Panc1 (cell line): ENCODE measurements around the gene ANO3. TPM values are rescaled to one million over a fixed set of nuclear protein-coding genes. Genes with fewer than 3 reads are reported as not detected.

Experiments
- ATAC-seq: fragments of 200-7000 bp; cut with Tn5 transposase; 2 replicates; pipeline ENCODE4 v1.9.1; 2020; ENCODE audit warnings: mild to moderate bottlenecking, moderate library complexity
- BruUV-seq: library from RNA; stranded (reverse); fragments of 400-500 nt; replicated peaks from 2 replicates; lab custom pipeline; 2021; lab: Mats Ljungman, UMichigan
- CTCF ChIA-PET: fragments of 300-600 bp; sonication (Branson Sonifier 250); formaldehyde crosslinking; loops from one replicate; lab custom pipeline; 2022; ENCODE audit warnings: antibody characterized with exemption; lab: Charles Lee
- POLR2A ChIA-PET: fragments of 300-600 bp; sonication (Branson Sonifier 250); formaldehyde crosslinking; loops from one replicate; lab custom pipeline; 2022; ENCODE audit warnings: antibody characterized with exemption; lab: Charles Lee
- DNase-seq: peaks from one replicate; pipeline ENCODE4 v3.0.0-alpha.2; 2010; ENCODE audit warnings: low read depth, low spot score
- H3K27ac ChIP-seq: 2 replicates; pipeline ENCODE4 v1.5.1; 2011; ENCODE audit warnings: mild to moderate bottlenecking, low read length, inconsistent platforms
- H3K27me3 ChIP-seq: fragments of 200-500 bp; sonication (Bioruptor generic); 2 replicates; pipeline ENCODE4 v1.6.0; 2014; ENCODE audit warnings: low read length, inconsistent platforms; ENCODE audit not compliant: control insufficient read depth, insufficient read depth
- H3K36me3 ChIP-seq: fragments of 200-500 bp; sonication (Bioruptor generic); 2 replicates; pipeline ENCODE4 v1.5.1; 2014; ENCODE audit warnings: inconsistent platforms, mild to moderate bottlenecking, low read length, moderate library complexity; ENCODE audit not compliant: control insufficient read depth, insufficient read depth
- H3K4me1 ChIP-seq: 2 replicates; pipeline ENCODE4 v1.5.1; 2011; ENCODE audit warnings: inconsistent platforms, mild to moderate bottlenecking, low read length, moderate library complexity; ENCODE audit not compliant: control insufficient read depth, insufficient read depth
- H3K4me3 ChIP-seq, 2 experiments: 2 replicates each; pipeline ENCODE4 v1.5.1; 2011 to 2012; ENCODE audit warnings: low read depth in 2 of 2, low read length in 2 of 2, mild to moderate bottlenecking in 2 of 2, inconsistent platforms in 1 of 2, moderate library complexity in 1 of 2
- H3K9me3 ChIP-seq: fragments of 200-500 bp; sonication (Bioruptor generic); 2 replicates; pipeline ENCODE4 v1.5.1; 2014; ENCODE audit warnings: low read depth, mild to moderate bottlenecking, inconsistent platforms, low read length, moderate library complexity; ENCODE audit not compliant: control insufficient read depth, insufficient read depth
- POLR2AphosphoS5 ChIP-seq: IDR thresholded peaks from 2 replicates; pipeline ENCODE4 v1.6.1; 2012; ENCODE audit warnings: mild to moderate bottlenecking, low read depth, low read length, moderate library complexity
- SIN3A ChIP-seq: IDR thresholded peaks from 2 replicates; pipeline ENCODE4 v1.6.1; 2012; ENCODE audit warnings: low read depth, mild to moderate bottlenecking, low read length, moderate library complexity, borderline replicate concordance; ENCODE audit not compliant: insufficient read depth
- TCF7L2 ChIP-seq: IDR thresholded peaks from 2 replicates; pipeline ENCODE4 v1.6.1; 2011; ENCODE audit warnings: mild to moderate bottlenecking, low read depth, low read length, inconsistent platforms
- in situ Hi-C: cut with HindIII; loops from 2 replicates; pipeline ENCODE4 v1.10.0; 2016; ENCODE audit warnings: low sequenced_read_pairs, low pct_unique_long_range_greater_than_20kb
- intact Hi-C: fragments of 100-400 bp; cut with micrococcal nuclease; formaldehyde crosslinking; loops from one replicate; pipeline ENCODE4 v1.10.0; 2022; ENCODE audit not compliant: unreplicated experiment
- total RNA-seq: library from RNA; stranded (reverse); gene quantifications from one replicate; pipeline ENCODE4 v1.2.1, GENCODE V29; 2021; ENCODE audit not compliant: unreplicated experiment
- TF ChIP-seq, protein P1 (sequence below): fragments of 450-650 bp; IDR thresholded peaks from 2 replicates; pipeline ENCODE4 v1.5.1; 2017; ENCODE audit warnings: mild to moderate bottlenecking
- TF ChIP-seq, protein P2 (sequence below), 2 experiments: IDR thresholded peaks; 2 replicates each; pipeline ENCODE4 v1.6.1; 2011 to 2012; ENCODE audit warnings: low read depth in 2 of 2, control low read depth in 1 of 2, low read length in 1 of 2, mild to moderate bottlenecking in 1 of 2, moderate library complexity in 1 of 2; ENCODE audit not compliant: insufficient read depth in 1 of 2

Gene ANO3
- total RNA-seq, 1 experiment from 2014 or later: not detected

DNA sequence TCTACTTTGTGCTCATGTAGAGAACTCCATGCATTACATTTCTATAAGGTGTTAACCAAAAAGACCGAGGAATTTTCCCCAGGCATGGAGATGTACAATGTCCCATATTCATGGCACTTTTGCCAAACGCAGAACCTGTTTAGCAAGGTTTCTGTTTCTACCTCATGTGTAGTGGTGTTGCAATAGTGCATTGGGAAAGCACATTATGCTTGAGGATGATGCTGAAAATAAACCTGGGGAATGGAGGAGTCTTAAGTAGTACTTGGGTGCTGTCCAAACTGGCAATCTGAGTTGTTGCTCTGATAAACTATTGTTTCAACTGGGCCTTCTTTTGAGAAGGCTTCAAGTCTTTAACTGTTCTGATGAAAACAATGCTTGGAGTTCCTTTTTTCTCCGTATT lies 251.6 kb downstream of the ANO3 start:
- ChIA-PET CTCF (no interaction called here), POLR2A (no interaction called here)
- Histone ChIP-seq H3K4me1 (no peaks in the 10 kb centered on the region), H3K9me3 (no peaks in the 10 kb centered on the region), H3K36me3 (no peaks in the 10 kb centered on the region), H3K27me3 (no peaks in the 10 kb centered on the region), H3K4me3 (no peak overlapping the region), H3K27ac (no peak overlapping the region)
- no peak for TF ChIP-seq POLR2AphosphoS5
- TF ChIP-seq TCF7L2: no peak
- TF ChIP-seq, protein P1, sequence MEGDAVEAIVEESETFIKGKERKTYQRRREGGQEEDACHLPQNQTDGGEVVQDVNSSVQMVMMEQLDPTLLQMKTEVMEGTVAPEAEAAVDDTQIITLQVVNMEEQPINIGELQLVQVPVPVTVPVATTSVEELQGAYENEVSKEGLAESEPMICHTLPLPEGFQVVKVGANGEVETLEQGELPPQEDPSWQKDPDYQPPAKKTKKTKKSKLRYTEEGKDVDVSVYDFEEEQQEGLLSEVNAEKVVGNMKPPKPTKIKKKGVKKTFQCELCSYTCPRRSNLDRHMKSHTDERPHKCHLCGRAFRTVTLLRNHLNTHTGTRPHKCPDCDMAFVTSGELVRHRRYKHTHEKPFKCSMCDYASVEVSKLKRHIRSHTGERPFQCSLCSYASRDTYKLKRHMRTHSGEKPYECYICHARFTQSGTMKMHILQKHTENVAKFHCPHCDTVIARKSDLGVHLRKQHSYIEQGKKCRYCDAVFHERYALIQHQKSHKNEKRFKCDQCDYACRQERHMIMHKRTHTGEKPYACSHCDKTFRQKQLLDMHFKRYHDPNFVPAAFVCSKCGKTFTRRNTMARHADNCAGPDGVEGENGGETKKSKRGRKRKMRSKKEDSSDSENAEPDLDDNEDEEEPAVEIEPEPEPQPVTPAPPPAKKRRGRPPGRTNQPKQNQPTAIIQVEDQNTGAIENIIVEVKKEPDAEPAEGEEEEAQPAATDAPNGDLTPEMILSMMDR: no peak
- TF ChIP-seq, protein P2, sequence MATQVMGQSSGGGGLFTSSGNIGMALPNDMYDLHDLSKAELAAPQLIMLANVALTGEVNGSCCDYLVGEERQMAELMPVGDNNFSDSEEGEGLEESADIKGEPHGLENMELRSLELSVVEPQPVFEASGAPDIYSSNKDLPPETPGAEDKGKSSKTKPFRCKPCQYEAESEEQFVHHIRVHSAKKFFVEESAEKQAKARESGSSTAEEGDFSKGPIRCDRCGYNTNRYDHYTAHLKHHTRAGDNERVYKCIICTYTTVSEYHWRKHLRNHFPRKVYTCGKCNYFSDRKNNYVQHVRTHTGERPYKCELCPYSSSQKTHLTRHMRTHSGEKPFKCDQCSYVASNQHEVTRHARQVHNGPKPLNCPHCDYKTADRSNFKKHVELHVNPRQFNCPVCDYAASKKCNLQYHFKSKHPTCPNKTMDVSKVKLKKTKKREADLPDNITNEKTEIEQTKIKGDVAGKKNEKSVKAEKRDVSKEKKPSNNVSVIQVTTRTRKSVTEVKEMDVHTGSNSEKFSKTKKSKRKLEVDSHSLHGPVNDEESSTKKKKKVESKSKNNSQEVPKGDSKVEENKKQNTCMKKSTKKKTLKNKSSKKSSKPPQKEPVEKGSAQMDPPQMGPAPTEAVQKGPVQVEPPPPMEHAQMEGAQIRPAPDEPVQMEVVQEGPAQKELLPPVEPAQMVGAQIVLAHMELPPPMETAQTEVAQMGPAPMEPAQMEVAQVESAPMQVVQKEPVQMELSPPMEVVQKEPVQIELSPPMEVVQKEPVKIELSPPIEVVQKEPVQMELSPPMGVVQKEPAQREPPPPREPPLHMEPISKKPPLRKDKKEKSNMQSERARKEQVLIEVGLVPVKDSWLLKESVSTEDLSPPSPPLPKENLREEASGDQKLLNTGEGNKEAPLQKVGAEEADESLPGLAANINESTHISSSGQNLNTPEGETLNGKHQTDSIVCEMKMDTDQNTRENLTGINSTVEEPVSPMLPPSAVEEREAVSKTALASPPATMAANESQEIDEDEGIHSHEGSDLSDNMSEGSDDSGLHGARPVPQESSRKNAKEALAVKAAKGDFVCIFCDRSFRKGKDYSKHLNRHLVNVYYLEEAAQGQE (IDR thresholded peaks at IDR 0.05; ENCODE audit: insufficient read depth in 1 of 2, low read depth in 2 of 2, low read length in 1 of 2): no peak
- TF ChIP-seq SIN3A: no peak
- in situ Hi-C loops (no loop called here), intact Hi-C loops (no loop called here)
- ATAC-seq: no peak
- BruUV-seq: no TSS peak
- no peak for DNase-seq

DNA sequence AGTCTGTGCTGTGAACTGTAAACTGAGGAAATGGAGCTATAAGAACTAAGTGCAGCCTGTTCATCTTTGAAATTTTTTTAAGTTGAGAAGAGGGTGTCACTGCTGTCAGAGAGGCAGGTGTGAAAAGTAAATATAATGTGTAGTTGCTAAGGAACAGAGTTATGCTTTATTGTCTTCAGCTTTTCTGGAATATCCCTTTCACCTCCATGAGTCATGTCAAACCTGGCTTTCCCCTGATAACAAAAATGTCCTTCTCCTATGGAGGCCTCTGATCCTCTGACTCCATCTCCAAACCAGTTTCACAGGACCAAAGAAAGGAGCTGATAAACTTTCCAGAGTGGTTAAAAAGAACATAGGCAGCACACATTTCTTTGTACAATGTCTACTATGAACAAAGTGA lies 252.9 kb downstream of the ANO3 start:
- BruUV-seq: no TSS peak
- H3K4me1 ChIP-seq: no peaks in the 10 kb centered on the region
- H3K27me3 ChIP-seq: no peaks in the 10 kb centered on the region
- no peak overlapping the region for H3K27ac ChIP-seq
- POLR2A ChIA-PET: no interaction called here
- intact Hi-C loops: no loop called here
- no peaks in the 10 kb centered on the region for H3K36me3 ChIP-seq
- ATAC-seq (no peak), DNase-seq (no peak)
- in situ Hi-C loops: no loop called here
- TF ChIP-seq, protein P2 (IDR thresholded peaks at IDR 0.05; ENCODE audit: insufficient read depth in 1 of 2, low read depth in 2 of 2, low read length in 1 of 2): no peak
- TF ChIP-seq, protein P1: no peak
- TF ChIP-seq TCF7L2: no peak
- TF ChIP-seq POLR2AphosphoS5: no peak
- TF ChIP-seq SIN3A: no peak
- CTCF ChIA-PET: no interaction called here
- H3K4me3 ChIP-seq: no peak overlapping the region
- no peaks in the 10 kb centered on the region for H3K9me3 ChIP-seq
